Hematopoietic multipotent progenitor cell treated with erythropoietin and hydrocortisone succinate and interleukin-3 and kit ligand, for 8 days (in vitro differentiated cells): ENCODE measurements around the gene ESF1.

Source experiments
- DNase-seq: peaks from one replicate; pipeline ENCODE4 v3.0.0-alpha.2; 2015

Gene ESF1

GRCh38 chr20:13671916-13672378 is 112.8 kb downstream of the ESF1 start:
- no peak for DNase-seq

- DNase-seq: no peak
Observed at GRCh38 chr20:13671512-13671911, 113.2 kb downstream of the ESF1 start.

DNA sequence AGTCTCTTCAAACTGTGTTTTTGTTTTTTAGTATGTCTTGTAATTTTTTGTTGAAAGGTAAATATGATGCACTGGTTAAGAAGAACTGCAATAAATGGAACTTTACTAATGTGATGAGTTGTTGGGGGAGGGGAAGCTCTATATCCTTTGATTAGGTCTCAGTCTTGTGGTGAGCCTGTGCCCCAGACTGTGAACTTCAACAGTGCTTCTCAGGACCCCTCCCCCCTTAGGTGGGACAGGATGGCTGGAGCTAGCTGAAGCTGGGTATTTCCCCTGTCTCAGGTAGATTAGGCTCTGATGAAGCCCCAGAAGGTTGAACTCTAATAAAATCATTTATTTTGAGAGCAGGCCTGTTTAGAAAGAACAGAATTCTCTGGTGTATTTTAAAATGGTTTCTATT is 114.6 kb downstream of the ESF1 start:
- DNase-seq: no peak

- DNase-seq: no peak
Observed at GRCh38 chr20:13665709-13666395, 118.9 kb downstream of the ESF1 start.
